Measurements from ENCODE around the gene SLC8A2.

DNA sequence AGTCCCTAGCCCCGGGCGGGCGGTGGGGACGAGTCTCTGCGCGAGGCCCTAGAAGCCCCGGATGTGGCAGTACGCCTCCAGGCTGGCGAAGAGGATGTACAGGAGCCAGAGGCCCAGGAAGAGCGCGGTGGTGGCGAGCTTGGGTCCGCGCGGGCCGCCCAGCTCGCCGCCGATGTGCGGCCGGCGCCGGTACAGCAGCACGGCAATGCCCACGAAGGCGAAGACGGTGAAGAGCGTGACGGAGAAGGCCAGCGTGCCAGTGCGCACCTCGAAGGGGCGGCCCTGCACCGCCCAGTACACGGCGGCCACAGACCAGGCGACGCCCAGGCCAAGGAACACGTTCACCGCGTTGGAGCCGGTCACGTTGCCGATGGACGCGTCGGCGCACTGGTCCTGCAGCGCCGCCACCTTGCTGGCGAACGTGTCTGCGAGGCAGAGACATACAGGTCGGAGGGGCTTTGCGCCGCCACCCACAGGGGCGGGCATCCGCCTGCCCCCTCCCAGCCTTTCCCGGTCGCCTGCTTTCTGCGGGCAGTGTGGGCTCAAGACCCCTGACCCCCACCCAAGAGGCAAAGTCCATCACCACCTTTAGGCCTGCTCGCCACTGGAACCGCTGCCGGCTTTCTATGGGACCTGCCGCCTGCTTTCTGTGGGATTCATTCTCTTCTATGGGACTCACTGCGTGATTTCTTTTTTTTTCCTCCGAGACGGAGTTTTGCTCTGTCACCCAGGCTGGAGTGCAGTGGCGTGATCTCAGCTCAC lies 41.5 kb downstream of the SLC8A2 start:
- no peak for TF ChIP-seq CTCF (IDR thresholded peaks at IDR 0.05; ENCODE audit: low read length)
- TF ChIP-seq EZH2phosphoT487 (IDR thresholded peaks at IDR 0.05; ENCODE audit: low read length): no peak
